ENCODE measurements around the gene SHROOM1. TPM values are rescaled to one million over a fixed set of nuclear protein-coding genes. Genes with fewer than 3 reads are reported as not detected.
A peak's percentile ranks its signal among the peaks of the same experiment; 100 is the strongest.
"Not testable (repeated sequence)": the region's sequence is repeated elsewhere in the genome, so short reads cannot be mapped to it uniquely, and the experiment has no call there.

SHROOM1 gene
- total RNA-seq, 2 experiments from 2014 or later: 2.0 to 2.1 TPM

- ATAC-seq (peak; percentile 24), DNase-seq (peak; percentile 12)
- CTCF ChIA-PET: interaction anchor here (0.7 to 5.3 kb wide), 8 partner anchors 10 to 302 kb away, joined by 3 to 51 read pairs (median 4); no protein-coding TSS in a partner anchor
- no peak overlapping the region for H3K27ac Mint-ChIP-seq
- H3K4me3 Mint-ChIP-seq: no peak overlapping the region
- peaks cover 69% of the 10 kb centered on the region for H3K27me3 Mint-ChIP-seq
- intact Hi-C loops (cut with micrococcal nuclease): no loop called here
- no peaks in the 10 kb centered on the region for H3K9me3 Mint-ChIP-seq
- no peaks in the 10 kb centered on the region for H3K36me3 Mint-ChIP-seq (ENCODE audit: low read depth)
- POLR2A ChIA-PET: interaction anchor here (0.7 kb wide), 1 partner anchor 12 kb away, joined by 3 read pairs; no protein-coding TSS in a partner anchor
- H3K4me1 Mint-ChIP-seq (ENCODE audit: low read depth): no peaks in the 10 kb centered on the region
- no peak for TF ChIP-seq CTCF (IDR thresholded peaks at IDR 0.05)
Measured at GRCh38 chr5:132807163-132807838, 23.1 kb downstream of the SHROOM1 start.

GRCh38 chr5:132806804-132807162 lies 23.7 kb downstream of the SHROOM1 start:
- ATAC-seq; H3K27ac Mint-ChIP-seq; H3K4me1 Mint-ChIP-seq (ENCODE audit: low read depth); DNase-seq; intact Hi-C loops (cut with micrococcal nuclease); H3K4me3 Mint-ChIP-seq; H3K36me3 Mint-ChIP-seq (ENCODE audit: low read depth); H3K9me3 Mint-ChIP-seq: not testable (repeated sequence)
- peaks cover 68% of the 10 kb centered on the region for H3K27me3 Mint-ChIP-seq
- POLR2A ChIA-PET: interaction anchor here (0.7 kb wide), 1 partner anchor 12 kb away, joined by 3 read pairs; no protein-coding TSS in a partner anchor
- CTCF ChIA-PET: interaction anchor here (0.7 to 5.3 kb wide), 3 partner anchors 13 to 55 kb away, joined by 3 to 51 read pairs (median 4); no protein-coding TSS in a partner anchor

GRCh38 chr5:132805872-132806271 lies 24.6 kb downstream of the SHROOM1 start:
- peaks cover 60% of the 10 kb centered on the region for H3K27me3 Mint-ChIP-seq
- H3K4me3 Mint-ChIP-seq; H3K36me3 Mint-ChIP-seq (ENCODE audit: low read depth); intact Hi-C loops (cut with micrococcal nuclease); H3K9me3 Mint-ChIP-seq; H3K27ac Mint-ChIP-seq; POLR2A ChIA-PET; H3K4me1 Mint-ChIP-seq (ENCODE audit: low read depth); ATAC-seq; DNase-seq: not testable (repeated sequence)
- CTCF ChIA-PET: interaction anchor here (5.3 kb wide), 1 partner anchor 14 kb away, joined by 51 read pairs; no protein-coding TSS in a partner anchor

GRCh38 chr5:132804219-132804618 lies 26.2 kb downstream of the SHROOM1 start:
- H3K4me1 Mint-ChIP-seq (ENCODE audit: low read depth): not testable (repeated sequence)

GRCh38 chr5:132802685-132803066 lies 27.8 kb downstream of the SHROOM1 start:
- H3K4me1 Mint-ChIP-seq (ENCODE audit: low read depth); intact Hi-C loops (cut with micrococcal nuclease); ATAC-seq; DNase-seq; H3K4me3 Mint-ChIP-seq; H3K27ac Mint-ChIP-seq; H3K9me3 Mint-ChIP-seq; H3K36me3 Mint-ChIP-seq (ENCODE audit: low read depth); POLR2A ChIA-PET: not testable (repeated sequence)
- peaks cover 47% of the 10 kb centered on the region for H3K27me3 Mint-ChIP-seq
- CTCF ChIA-PET: interaction anchor here (2.5 kb wide), 1 partner anchor 19 kb away, joined by 5 read pairs; no protein-coding TSS in a partner anchor

More at GRCh38 chr5:132804219-132804618, 26.2 kb downstream of the SHROOM1 start:
- DNase-seq; H3K27ac Mint-ChIP-seq; H3K36me3 Mint-ChIP-seq (ENCODE audit: low read depth); intact Hi-C loops (cut with micrococcal nuclease); CTCF ChIA-PET; H3K9me3 Mint-ChIP-seq; ATAC-seq; H3K4me3 Mint-ChIP-seq; POLR2A ChIA-PET: not testable (repeated sequence)
- H3K27me3 Mint-ChIP-seq: peaks cover 48% of the 10 kb centered on the region

GRCh38 chr5:132802044-132802684 lies 28.3 kb downstream of the SHROOM1 start:
- ATAC-seq (no peak), DNase-seq (no peak)
- TF ChIP-seq CTCF (IDR thresholded peaks at IDR 0.05): no peak
- Mint-ChIP-seq H3K27me3 (peaks cover 45% of the 10 kb centered on the region), H3K4me1 (ENCODE audit: low read depth) (peaks cover 4% of the 10 kb centered on the region), H3K4me3 (no peak overlapping the region), H3K36me3 (ENCODE audit: low read depth) (no peaks in the 10 kb centered on the region), H3K9me3 (no peaks in the 10 kb centered on the region), H3K27ac (no peak overlapping the region)
- ChIA-PET CTCF (interaction anchor here (0.7 to 2.5 kb wide), 5 partner anchors 12 to 32 kb away, joined by 3 to 5 read pairs (median 3); no protein-coding TSS in a partner anchor), POLR2A (interaction anchor here (1.2 kb wide), 1 partner anchor 15 kb away, joined by 3 read pairs; no protein-coding TSS in a partner anchor)
- intact Hi-C loops (cut with micrococcal nuclease): no loop called here

All from activated CD8-positive, alpha-beta T cell treated with anti-CD3 and anti-CD28 coated beads for 36 hours (primary cell).